GM12873 (cell line): ENCODE data around the gene PCDHGA10.

Experiments used
- CTCF ChIP-seq: IDR thresholded peaks from 2 replicates; pipeline ENCODE4 v1.5.1; 2012; ENCODE audit warnings: low read depth, mild to moderate bottlenecking, moderate library complexity, low read length, control low read depth; ENCODE audit not compliant: insufficient read depth; ENCODE audit errors: missing control alignments

The PCDHGA10 gene

GRCh38 chr5:141373673-141374317 lies 39.0 kb upstream of the PCDHGA10 start, which contains the start of gene PCDHGA6:
PCDHGA6 (plus strand) TSS chr5:141373891; CDS start chr5:141374084, 193 bp downstream.
- TF ChIP-seq CTCF: peak; percentile 49

- no peak for TF ChIP-seq CTCF
Measured at GRCh38 chr5:141374627-141375026, 38.2 kb upstream of the PCDHGA10 start.

- peak; percentile 15 for TF ChIP-seq CTCF
Measured at GRCh38 chr5:141375444-141376155, 37.2 kb upstream of the PCDHGA10 start.

- TF ChIP-seq CTCF: no peak
Measured at GRCh38 chr5:141382469-141383294, 30.1 kb upstream of the PCDHGA10 start, which contains the start of gene PCDHGA7. PCDHGA7 (plus strand) TSS chr5:141382742; CDS start chr5:141382900, 158 bp downstream.

- TF ChIP-seq CTCF: no peak
Measured at GRCh38 chr5:141383345-141383744, 29.4 kb upstream of the PCDHGA10 start.

- TF ChIP-seq CTCF: no peak
Measured at GRCh38 chr5:141384471-141385267, 28.1 kb upstream of the PCDHGA10 start.
